ENCODE data around the gene GARIN5A.

GARIN5A gene

DNA sequence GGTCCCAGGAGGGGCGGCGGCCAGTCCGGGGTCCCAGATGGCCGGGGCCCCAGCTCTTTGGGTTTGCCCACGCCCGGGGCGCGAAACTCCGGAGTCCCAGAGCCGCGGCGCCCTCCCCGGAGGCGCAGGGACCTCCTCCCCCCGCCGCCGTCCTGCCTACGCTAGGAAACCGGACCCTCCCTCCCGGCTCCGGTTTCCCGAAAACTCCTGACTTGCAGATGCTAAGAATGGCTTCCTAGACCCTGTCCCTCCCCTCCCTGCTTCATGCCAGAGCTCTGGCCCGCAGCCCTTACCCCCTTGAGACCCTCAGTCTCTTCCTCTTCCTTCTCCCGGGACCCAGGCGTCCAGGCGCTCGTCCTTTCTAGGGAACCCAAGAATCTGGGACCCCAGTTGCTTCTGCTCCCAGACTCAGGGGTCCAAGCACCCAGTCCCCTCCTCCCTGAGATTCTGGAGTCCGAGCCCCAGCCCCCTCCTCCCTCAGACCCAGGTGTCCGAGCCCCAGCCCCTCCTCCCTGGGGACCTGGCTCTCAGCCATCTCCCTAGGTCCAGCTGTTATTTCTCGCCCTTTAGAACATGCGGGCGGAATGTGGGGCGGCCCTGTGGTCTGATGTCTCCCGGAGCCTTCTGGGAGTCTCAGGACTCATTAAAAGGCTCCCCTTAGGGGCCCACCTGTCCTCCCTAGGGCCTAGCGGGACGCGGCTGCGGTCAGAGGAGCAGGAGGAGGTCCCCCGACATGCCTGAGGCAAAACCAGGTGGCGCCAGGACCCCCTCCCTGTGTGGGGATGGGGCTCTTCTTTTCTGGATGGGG is 44.2 kb downstream of the GARIN5A start, which contains the start of gene MYBPC2:
MYBPC2 (plus strand) TSS at position 672 of the 808 bp plus-strand sequence; CDS start at position 734, 62 bp downstream.
- DNase-seq: peak; percentile 77

DNA sequence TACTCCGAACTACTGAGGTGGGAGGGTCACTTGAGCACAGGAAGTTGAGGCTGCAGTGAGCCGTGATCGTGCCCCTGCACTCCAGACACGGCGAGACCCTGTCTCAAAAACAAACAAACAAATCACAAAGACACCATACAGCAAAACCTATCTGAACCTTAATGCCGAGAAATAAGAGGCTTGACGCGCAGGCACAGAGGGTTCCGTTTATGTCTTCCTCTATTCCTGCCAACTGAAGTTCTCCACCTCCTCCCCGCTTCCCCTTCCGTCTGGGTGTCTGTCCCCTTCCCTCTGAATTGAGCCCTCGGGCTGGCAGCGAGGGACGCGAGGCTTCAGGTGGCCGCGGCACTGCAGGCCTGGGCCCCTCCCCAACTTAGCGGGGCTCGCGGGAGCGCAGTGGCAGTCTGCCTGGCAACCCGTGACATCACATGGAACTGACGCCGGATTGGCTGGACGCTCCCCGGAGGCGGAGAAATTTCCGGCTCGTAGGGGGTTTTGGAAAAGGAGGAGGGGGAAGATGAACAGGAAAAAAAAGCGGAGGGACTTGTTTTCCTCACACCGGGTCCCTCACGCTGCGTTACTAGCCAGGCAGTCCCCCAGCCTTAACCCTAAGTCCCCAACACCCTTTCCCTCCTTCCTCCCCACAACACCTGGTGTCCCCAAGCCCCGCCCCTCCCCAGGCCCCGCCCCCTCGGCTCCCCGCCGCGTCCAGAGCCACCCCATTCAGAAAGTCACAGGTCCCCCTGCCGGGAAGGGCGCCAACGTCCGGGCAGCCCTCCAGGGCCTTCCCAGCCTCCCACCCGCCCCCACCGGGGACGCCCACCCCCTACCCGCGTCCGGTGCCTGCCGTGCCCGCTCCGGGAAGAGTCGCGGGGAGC is 45.1 kb downstream of the GARIN5A start:
- DNase-seq: peak; percentile 92

DNA sequence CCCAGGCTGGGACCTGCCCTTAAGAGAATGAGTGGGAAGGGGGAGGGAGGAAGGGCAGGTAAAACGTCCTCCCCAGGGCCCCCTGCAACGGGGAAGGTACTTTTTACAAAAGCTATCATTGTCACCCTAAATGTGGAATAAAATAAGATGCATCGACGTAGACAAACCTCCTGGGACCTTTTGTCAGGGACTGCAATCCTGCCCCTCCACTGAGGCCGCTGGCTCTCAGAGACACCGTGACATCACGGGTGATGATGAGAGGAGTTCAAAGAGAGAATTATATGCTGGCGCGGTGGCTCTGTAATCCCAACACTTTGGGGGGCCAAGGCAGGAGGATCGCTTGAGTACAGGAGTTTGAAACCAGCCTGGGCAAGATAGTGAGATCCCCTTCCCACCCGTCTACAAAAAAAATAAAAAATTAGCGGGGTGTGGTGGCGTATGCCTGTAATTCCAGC is 45.7 kb downstream of the GARIN5A start:
- no peak for DNase-seq

DNA sequence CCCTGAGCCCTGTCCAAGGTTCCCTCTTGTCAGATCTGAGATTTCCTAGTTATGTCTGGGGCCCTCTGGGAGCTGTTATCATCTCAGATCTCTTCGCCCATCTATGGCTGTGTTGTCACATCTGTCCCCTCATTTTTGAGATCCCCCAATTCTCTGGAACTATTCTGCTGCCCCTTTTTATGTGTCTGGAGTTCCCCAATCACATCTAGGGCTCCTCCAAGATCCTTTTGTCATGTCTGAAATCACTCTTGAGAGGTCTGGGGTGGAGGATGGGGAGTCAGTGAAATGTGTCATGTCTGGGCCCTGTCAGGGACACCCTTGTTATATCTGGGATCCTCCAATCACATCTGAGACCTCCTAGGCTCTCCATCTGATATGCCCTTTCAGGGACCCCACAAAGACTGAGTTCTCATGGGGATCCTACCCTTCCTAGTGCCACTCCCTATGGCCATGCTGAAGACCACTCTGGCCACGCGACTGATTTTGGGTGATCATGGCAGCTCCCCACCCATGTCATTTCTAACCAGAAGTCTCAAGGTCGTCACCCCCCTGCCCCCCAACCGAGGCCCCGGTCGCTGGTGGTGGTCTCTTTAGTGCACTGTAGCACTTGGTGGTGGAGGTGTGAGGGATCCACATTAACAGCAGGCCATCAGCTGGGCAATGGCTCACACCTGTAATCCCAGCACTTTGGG is 47.7 kb downstream of the GARIN5A start:
- no peak for DNase-seq

DNA sequence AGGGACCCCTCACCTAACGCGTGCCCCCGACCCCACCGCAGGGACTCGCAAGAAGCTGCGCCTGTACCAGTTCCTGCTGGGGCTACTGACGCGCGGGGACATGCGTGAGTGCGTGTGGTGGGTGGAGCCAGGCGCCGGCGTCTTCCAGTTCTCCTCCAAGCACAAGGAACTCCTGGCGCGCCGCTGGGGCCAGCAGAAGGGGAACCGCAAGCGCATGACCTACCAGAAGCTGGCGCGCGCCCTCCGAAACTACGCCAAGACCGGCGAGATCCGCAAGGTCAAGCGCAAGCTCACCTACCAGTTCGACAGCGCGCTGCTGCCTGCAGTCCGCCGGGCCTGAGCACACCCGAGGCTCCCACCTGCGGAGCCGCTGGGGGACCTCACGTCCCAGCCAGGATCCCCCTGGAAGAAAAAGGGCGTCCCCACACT is 48.6 kb downstream of the GARIN5A start:
- DNase-seq: peak; percentile 92

DNA sequence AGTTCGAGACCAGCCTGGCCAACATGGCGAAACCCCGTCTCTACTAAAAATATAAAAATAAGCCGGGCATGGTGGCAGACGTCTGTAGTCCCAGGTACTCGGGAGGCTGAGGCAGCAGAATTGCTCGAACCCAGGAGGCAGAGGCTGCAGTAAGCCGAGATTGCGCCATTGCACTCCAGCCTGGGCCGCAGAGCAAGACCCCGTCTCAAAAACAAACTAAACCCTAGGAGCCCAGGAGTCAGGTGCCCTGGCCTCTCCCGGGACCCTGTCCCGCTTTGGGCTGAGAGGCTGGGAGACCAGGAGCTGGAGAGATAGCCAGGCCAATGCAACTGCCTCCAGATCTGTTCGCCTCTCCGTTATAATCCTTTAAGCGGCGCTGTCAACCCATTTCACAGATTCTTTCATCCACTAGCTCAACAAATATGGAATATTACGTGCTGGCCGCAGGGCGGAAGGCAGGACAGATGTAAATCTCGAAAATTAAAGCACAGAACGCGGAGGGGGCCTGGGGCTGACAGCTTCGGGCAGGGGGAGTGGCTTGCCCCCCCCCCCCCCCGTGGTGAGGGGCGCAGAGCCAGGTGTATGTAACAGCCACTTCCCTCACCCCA is 49.2 kb downstream of the GARIN5A start:
- DNase-seq: no peak

DNA sequence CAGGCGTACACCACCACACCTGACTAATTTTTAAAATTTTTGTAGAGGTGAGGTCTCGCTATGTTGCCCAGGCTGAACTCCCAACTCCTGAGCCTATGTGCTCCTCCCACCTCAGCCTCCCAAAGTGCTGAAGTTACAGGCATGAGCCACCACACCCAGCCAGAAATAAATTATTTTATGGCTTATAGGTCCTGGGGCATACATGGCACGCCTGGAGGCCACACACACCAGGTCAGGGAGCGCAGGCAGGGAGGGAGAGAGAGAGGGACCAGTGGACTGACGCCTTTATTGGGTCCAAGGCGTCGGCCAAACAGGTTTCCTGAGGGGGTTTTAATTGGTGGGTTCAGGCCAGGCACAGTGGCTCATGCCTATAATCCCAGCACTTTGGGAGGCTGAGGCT is 51.1 kb downstream of the GARIN5A start:
- no peak for DNase-seq

DNA sequence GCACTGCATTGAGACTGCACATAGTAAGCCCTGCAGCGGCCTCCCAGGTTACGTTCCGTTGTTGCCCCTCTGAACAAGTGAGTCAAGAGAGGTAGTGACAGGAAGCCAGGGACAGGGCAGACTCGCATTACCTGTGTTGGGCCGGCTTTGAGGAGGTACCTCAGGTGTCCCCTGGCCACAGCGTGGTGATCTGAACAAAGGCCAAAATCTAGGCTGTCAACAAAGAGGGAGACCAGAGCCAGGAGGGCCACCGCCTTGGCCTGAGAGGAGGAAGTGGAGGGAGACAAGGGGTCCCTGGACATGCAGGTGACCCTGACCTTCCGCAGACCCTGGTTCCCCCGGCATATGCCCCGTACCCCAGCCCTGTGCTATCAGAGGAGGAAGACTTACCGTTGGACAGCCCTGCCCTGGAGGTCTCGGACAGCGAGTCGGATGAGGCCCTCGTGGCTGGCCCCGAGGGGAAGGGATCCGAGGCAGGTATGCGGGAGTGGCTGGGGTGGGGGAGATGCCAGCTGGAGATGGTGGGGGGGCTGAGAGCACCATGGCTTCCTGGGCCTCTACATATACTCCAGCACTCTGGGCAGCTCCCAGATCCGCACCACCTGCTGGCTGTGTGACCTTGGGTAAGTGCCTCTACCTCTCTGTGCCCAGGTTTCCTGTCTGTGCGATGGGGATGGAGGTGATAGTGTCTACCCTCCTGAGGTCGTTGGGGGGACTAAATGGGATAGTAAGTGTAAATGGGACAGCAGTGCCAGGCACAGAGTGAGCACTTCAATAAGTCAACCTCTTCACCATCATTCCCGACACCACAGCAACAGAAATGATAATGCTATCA is 53.2 kb downstream of the GARIN5A start:
- DNase-seq: no peak

DNA sequence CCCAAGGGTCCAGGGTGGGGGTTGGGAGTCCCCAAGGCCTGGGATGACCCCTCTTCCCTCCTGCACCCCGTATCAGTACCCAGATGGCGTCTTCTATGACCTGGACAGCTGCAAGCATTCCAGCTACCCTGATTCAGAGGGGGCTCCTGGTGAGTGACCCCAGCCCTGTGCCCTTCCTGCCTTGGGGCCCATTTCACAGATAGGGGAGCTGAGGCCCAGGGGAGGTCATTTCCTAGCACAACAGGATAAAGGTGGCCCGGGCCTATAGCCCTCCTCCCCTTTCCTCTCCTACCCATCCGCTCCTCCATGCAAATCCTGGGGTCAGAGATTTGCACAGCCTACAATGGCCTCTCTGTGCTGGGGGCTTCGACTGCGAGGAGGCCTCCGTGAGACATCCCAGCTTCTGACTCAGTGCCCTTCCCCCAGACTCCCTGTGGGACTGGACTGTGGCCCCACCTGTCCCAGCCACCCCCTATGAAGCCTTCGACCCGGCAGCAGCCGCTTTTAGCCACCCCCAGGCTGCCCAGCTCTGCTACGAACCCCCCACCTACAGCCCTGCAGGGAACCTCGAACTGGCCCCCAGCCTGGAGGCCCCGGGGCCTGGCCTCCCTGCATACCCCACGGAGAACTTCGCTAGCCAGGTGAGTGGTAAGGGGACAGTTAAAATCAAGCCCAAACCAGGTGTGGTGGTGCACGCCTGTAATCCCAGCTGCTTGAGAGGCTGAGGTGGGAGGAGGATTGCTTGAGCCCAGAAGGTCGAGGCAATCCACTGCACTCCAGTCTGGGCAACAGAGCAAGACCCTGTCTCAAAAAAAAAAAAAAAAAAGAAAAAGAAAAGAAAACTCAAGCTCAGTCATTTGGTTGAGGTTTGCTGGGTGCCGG is 54.0 kb downstream of the GARIN5A start:
- no peak for DNase-seq

DNA sequence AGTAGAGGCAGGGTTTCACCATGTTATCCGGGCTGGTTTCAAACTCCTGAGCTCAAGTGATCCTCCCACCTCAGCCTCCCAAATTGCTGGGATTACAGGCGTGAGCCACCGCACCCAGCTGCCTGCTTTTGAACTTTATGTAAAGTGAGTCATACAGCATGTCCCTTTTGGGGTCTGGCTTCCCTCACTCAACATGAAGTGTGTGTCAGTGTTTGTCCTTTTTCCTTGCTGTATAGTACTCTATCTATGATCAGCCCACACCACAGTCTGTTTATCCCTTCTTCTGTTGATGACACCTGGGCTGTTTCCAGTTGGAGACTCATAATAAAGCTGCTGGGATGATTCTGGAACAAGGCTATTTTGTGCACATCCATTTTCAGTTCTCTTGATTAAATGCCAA is 55.8 kb downstream of the GARIN5A start:
- no peak for DNase-seq

DNA sequence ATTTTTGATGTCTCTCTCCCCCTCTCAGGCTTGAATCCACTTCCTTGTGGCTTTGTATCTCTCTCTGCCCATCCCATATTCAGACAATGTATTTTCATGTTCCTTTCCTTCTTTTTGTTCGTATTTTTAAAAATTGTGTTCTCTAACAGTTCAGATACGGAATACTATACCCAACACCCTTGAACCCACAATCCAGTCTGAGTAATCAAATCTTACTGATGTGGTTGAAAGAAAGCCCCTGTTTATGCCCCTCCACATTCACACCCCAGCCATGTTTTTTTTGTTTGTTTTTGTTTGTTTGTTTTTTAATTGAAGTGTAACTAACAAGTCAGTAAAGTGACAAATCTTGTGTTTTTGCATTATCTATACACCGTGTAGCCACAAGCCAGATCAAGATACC is 56.5 kb downstream of the GARIN5A start:
- no peak for DNase-seq

DNA sequence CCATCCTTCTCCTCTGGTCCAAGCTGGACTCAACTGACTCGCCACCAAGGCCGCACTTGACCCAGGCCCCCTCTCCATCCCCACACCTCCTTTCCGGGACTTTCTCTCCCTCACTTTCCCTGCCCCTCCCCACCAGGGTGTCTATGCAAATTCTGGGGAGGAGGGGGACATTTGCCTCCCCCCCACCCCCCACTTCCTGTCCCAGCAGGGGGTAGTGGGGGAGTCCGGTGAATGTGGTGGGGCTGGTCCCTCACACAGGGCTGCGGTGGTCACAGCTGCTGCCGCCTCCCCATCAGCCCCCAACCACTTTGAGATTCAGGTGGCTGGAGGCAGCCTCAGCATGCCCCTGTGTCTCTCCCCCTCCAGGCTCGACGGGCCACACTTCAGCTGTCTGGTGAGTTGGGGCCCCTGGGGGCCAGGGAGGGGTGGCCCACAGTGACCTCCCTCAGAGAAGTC is 57.0 kb downstream of the GARIN5A start:
- no peak for DNase-seq

DNA sequence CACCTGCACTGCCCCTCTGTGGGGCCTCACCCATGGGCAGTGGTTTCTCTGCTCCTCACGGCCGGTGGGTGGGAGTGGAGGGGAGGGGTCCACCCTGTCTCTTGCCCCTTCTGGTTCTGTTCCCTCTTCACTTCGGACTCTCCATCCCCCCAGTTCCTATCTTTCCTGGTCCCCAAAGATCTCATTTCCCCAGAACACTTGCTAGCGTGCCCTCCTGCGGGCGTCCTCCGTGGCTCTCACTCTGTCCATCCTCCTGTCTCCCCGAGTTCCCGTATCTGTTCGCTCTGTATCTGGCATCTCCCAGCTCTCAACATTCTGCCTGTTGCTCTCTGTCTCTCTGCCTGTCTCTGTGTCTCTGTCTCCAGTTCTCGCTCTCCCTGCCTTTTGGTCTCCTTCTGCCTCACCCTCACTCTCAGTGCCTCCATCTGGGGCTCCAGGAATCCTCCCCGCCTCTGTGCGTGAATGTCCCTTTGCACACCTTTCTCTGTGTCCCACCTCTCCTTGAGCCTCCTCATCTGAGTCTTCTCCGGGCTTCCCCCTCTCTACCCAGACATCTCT is 57.5 kb downstream of the GARIN5A start:
- no peak for DNase-seq

DNA sequence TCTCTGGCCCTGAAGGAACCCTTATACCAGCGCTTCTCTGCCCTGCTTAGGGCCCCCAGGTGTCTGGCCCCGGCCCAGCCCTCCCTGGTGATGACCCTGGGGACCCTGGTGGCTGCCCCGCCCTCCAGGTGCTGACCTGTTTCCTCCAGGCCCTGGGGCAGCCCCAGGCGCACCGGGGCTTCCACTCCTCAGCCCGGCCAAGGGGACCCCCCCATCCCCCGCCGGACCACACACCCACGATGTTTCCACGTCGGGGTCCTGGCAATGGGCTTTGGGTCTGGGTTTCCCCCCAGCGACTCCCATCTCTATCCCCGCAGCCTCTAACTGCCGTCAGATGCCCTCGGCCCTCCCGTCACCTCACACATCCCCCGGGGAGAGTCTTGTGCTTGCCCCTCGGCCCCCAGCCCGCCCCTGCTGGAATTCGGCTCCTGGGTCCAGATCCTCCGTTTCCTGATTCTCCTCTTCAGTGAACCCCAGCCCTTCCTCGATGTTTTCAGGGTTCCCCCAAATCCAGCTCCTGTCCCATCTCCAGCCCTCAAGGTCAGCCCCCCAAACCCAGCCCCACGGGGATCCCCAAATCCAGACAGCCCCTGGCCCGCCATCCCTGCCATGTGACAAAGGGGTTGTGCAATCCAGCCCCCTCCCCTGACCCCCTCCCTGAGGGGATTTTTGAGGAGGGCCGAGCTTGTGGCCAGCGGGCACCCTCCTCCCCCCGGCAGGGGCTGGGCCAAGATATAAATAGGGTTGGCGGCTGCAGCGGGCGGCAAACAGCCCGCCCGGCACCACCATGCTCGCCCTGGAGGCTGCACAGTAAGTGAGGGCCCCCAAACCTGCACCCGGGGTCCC is 58.2 kb downstream of the GARIN5A start, which contains the start of gene SPIB:
SPIB (plus strand) TSS at position 763 of the 846 bp plus-strand sequence; CDS start at position 788, 25 bp downstream.
- DNase-seq: no peak

DNA sequence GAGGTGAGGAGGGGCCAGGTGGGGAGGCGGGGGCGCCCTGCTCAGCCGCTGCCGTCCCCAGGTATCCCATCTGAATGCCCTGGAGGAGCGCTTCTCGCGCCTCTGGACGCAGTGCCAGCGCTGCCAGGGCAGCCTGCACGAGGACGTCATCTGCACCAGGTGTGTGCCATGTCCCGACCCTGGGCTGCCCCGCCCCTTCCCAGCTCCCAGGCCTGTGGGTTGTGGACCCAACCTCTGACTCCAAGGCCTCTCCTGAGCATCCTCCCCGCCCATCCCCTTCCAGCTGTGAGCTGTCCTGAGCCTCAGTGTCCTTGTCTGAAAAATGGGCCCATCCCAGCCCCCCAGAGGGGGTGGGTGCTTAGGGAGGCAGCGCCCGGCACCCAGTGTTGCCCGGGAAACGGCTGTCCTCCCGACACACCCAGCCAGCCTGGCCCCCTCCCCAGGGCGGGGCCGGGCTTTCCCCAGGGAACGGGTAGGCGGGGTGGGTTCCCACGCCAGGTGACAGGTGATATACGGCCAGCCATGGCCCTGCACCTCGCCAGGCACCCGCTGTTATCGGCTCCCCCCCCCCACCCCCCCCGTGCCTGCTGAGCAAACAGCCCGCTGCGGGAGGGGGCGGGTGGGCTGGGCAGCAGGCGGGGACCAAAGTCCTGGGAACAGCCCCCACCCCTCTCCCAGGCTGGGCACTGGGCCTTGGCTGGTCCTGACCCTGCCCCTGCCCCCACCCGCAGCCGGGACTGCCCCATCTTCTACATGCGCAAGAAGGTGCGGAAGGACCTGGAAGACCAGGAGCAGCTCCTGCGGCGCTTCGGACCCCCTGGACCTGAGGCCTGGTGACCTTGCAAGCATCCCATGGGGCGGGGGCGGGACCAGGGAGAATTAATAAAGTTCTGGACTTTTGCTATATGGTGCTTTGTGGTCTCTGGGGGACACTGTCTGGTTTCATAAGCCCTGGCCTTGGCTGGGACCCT is 59.3 kb downstream of the GARIN5A start:
- no peak for DNase-seq

Measured in right hindlimb (tissue), 1 donor.